ENCODE measurements around the gene LARGE1.
"Not testable (repeated sequence)": the region's sequence is repeated elsewhere in the genome, so short reads cannot be mapped to it uniquely, and the experiment has no call there.

The LARGE1 gene

GRCh38 chr22:33510429-33510904 is 409.8 kb downstream of the LARGE1 start:
- in situ Hi-C loops (cut with HindIII; ENCODE audit: low sequenced_read_pairs) = no loop called here

DNA sequence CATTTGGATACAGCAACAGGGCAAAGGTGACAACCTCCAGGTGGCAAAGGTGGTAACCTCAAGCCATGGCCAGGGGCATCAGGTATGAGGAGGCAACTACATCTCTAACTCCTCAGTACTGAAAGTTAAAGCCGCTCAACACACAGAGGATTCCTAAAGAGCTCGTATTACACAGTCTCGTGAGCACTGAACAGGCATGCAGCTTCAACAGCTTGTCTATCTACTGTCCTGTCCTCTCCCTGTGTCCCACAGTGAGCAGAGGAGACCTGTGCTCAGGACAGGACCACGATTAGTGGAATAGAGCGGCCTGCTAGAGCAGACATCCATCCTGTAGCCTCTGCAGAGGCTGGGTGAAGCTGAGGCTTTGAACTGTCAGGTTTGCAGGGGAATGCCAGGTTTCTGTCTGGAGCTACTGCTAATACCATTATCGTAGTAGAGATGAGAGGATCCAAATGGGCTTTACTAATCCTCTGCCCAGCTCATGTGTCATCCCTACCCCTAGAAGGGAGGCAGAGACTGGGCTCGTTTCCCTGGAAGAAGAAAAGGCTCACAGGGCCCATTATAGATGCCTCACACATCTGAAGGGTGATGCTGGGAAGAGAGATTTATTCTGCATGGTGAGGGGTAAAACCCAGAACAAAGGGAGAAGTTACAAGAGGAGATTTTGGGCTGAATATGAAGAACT is 415.2 kb downstream of the LARGE1 start:
- in situ Hi-C loops (cut with HindIII; ENCODE audit: low sequenced_read_pairs) = no loop called here

DNA sequence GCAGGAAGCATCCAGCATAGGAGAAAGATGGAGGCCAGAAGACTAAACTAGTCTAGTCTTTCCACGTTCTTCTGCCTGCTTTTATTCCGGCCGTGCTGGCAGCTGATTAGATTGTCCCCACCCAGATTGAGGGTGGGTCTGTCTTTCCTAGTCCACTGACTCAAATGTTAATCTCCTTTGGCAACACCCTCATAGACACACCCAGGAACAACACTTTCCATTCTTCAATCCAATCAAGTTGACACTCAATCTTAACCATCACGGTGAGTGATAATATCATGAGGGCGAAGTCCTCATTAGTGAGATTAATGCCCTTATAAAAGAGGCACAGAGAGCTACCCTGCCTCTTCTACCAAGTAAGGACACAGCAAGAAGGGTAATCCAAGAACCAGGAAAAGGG is 424.2 kb downstream of the LARGE1 start:
- in situ Hi-C loops (cut with HindIII; ENCODE audit: low sequenced_read_pairs) = no loop called here

DNA sequence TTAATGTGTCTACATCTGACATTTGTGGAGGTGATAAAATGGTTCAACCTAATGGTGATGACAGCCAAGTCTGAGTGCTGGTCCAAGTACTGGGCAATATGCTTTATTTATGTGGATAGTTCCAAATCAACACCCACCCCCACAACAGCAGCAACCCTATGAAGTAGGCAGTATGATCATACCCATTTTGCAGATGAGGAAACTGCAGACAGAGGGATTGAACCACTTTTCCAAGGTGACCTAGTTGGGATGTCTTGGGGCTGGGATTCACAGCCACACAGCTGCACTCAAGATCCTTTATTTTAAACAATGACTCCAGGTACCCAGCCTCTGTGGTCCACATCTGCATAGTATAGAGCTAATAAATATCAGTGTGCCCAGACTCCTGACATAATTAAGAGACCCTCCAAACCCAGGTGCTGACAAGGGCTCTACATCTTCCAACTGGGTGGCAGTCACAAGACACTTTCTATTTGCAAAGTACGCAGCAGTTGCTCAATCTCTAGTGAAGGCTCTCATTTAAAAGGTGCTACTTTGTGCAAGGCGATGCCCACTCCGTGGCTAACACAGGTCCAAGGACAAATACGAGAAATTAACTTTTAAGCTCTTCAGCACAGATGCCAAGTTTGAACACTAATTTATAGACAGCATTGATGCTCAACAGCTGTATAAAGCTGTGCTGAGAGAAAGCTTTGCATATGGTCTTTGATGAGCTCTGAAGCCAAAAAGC is 426.6 kb downstream of the LARGE1 start:
- in situ Hi-C loops (cut with HindIII; ENCODE audit: low sequenced_read_pairs) = no loop called here

GRCh38 chr22:33492210-33492651 is 428.0 kb downstream of the LARGE1 start:
- in situ Hi-C loops (cut with HindIII; ENCODE audit: low sequenced_read_pairs) = no loop called here

DNA sequence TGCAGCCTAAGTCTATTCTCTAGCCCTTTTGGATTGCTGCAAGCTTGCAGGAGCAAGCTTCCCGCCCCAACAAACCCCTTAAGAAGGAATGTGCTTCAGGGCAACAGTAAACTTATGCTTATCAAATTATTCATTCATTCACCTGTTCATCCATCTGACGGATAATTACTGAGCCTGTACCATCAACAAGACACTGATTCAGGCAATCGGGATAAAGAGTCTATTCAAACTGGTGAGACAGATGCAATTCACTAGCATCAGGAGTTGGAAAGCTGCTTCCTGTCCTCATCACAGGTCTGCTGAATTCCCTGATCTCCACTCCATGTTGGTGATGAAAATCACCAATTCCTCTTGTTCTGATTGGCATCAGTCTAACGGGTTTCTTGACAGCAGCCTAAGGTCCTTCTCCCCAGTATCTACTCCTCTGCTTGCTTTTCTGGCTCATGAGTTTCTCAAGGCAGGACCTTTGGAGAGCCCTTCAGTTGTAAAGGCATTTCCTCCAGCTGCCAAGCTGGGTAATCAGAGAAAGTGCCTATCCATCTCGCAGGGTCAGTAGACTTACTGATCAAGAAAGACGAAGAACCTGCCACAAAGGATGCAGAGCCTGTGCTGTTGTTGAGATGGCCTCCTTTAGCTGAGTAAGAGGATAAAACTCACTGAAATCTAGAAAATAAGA is 433.1 kb downstream of the LARGE1 start:
- in situ Hi-C loops (cut with HindIII; ENCODE audit: low sequenced_read_pairs) = no loop called here

GRCh38 chr22:33481550-33481949 is 438.7 kb downstream of the LARGE1 start:
- in situ Hi-C loops (cut with HindIII; ENCODE audit: low sequenced_read_pairs) = no loop called here

GRCh38 chr22:33477120-33478111 is 442.9 kb downstream of the LARGE1 start:
- in situ Hi-C loops (cut with HindIII; ENCODE audit: low sequenced_read_pairs) = no loop called here

DNA sequence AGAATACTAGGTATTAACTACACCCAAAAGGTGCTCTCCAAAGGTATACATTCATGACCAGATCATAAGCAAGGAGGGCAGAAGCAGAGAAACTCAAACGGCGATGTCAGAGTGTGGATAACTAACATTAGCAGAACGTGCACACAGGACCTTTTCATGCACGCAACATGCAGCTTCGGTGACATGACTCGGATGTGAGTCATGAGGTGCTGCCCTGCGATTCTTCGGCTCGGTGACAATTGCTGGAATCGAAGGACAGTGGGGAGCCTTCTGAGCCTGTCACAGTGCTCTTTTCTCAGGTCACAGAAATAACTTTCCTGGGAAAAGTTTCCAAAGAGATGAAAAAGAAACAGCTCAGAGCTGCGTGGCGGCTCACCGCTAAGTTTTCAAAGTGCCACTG is 443.6 kb downstream of the LARGE1 start:
- in situ Hi-C loops (cut with HindIII; ENCODE audit: low sequenced_read_pairs) = no loop called here

DNA sequence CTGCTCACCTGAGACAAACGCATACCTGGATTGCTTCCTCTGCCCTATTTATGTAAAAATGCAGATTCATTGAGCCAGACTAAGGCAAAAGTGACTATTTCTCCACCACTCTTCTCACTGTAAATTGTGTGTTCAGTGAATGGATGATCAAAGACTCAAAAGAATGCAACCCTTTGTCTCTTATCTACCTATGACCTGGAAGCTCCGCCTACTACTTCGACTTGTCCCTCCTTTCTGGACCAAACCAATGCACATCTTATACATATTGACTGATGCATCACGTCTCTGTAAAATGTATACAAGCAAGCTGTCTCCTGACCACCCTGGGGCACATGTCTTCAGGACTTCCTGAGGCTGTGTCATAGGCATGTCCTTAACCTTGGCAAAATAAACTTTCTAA is 444.1 kb downstream of the LARGE1 start:
- in situ Hi-C loops (cut with HindIII; ENCODE audit: low sequenced_read_pairs) = no loop called here

DNA sequence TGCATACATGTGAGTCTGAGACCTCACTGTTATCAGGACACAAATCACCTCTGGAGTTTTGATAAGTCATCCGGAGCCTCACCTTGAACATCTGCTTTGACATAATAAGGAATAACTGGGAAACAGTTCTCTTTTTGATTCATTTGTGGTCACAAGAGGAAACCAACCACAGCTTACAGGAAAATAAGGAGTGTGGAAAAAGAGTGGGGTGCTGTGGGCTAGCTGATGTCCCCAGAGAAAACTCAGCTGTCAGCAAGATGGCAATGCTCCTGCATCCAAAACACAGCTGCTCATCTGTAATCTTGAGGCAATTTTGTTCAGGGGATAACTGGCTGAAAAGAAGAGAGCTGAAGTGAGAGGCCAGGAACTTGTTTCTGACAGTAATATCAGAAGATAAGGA is 445.7 kb downstream of the LARGE1 start:
- in situ Hi-C loops (cut with HindIII; ENCODE audit: low sequenced_read_pairs) = no loop called here

DNA sequence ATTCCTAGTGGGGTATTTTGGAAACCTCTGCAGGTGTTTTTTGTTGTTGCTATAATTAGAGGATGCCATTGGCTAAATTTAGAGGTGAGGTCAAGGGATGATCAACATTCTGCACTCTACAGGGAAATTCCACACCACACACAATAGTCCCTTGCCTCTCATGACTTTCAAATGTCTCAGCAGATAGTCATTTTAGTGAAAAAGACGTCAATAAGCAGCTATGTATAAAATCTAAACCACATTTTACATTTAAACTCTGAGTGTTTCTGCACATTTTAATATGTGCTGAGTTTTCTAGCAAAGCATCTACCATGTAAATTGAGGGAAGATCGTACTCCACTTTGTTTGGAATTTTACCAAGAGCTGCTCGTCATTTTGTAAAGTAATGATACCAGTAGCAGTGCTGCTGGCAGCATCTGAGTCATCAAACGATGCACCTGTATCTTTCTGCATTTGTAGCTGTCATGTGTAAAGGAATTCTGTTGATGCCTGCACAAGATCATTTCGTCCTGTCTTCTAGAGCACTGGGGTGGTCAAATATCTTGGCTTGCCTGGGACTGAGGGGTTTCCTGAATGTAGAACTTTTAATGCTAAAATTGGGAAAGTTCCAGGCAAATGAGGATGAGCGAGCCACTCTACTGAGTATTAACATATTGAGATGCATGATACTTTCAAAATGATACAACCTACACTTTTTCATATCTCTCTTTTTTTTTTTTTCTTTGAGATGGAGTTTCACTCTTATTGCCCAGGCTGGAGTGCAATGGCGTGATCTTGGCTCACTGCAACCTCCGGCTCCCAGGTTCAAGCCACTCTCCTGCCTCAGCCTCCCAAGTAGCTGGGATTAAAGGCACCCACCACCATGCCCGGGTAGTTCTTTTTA is 447.6 kb downstream of the LARGE1 start:
- in situ Hi-C loops (cut with HindIII; ENCODE audit: low sequenced_read_pairs) = no loop called here

GRCh38 chr22:33470456-33470855 is 449.8 kb downstream of the LARGE1 start:
- in situ Hi-C loops (cut with HindIII; ENCODE audit: low sequenced_read_pairs) = no loop called here

- in situ Hi-C loops (cut with HindIII; ENCODE audit: low sequenced_read_pairs) = no loop called here
Measured at GRCh38 chr22:33467620-33468095, 452.6 kb downstream of the LARGE1 start.

- in situ Hi-C loops (cut with HindIII; ENCODE audit: low sequenced_read_pairs) = no loop called here
Measured at GRCh38 chr22:33467080-33467479, 453.2 kb downstream of the LARGE1 start.

- in situ Hi-C loops (cut with HindIII; ENCODE audit: low sequenced_read_pairs) = no loop called here
Measured at GRCh38 chr22:33465554-33465953, 454.7 kb downstream of the LARGE1 start.

DNA sequence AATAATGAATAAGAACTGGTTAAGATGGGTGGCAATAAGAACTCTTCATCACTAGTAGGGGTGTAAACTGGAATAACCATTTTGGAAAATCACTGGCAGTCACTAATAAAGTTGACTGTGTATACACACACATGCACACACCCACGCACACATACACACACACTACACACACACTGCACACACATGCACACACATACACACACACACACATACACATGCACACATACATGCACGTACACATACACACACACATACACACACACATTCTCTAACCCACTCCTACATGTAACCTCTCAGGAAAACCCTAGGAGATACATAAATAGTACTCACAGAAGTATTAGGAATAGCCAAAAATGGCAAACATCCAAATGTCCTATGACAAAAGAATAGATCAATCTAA is 455.6 kb downstream of the LARGE1 start:
- in situ Hi-C loops (cut with HindIII; ENCODE audit: low sequenced_read_pairs) = no loop called here

DNA sequence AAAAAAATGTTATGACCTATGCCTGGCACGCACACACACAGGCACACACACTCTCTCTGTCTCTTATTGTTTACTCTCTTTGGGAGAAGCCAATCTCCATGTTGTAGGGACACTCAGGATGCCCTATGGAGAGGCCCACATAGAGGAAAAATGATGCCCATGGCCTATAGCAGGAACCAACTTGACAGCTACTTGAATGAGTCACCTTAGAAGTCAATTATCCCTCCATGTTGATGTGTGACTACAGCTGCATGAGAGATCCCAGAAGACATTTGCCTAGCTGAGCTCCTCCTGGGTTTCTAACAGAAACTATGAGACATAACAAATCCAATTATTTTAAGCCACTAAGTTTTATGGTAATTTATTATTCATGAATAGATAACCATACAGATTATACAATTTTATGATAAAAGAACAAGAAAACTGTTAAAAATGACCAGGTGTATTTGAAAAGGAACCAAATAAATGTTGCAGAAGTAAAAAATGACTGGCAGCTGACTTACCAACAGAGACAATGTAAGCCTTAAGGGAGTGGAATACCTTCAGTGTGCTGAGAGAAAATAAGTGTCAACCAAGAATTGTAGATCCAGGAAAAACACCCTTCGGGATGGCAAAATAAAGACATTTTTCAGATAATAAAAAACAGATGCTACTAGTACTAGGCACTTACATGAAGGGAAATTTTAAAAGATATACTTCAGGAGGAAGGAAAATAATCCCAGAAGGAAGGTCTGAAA is 458.4 kb downstream of the LARGE1 start:
- in situ Hi-C loops (cut with HindIII; ENCODE audit: low sequenced_read_pairs) = no loop called here

GRCh38 chr22:33461245-33461644 is 459.0 kb downstream of the LARGE1 start:
- in situ Hi-C loops (cut with HindIII; ENCODE audit: low sequenced_read_pairs) = not testable (repeated sequence)

Data from DLD1 (cell line).